ENCODE measurements around the gene FHIT. TPM values are rescaled to one million over a fixed set of nuclear protein-coding genes. Genes with fewer than 3 reads are reported as not detected.

The FHIT gene
- total and polyA plus RNA-seq, 10 of the 15 experiments (the other 5 are each of a cell fraction or from before 2014, with no cell fraction given), result 4.2 to 14.9 (median 9.4) TPM

DNA sequence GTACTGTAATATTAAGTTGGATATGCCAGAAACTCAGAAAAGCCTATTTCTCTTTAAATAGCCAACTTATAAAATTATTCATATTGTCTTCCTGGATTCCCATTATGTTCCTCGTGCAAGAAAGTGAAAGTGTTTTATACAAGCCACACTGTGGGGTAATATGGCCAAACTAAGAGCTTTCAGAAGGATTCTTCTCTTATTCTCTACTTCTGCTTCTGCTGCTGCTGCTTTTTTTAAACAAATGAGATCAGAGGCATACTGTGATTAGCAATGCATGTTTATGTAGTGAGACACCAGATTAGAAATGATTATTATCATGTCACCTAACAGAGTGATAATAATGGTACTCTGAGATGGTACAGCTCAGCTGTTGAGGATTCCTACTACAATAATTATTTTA is 1174.9 kb downstream of the FHIT start (continued):
- TF ChIP-seq, protein P1, sequence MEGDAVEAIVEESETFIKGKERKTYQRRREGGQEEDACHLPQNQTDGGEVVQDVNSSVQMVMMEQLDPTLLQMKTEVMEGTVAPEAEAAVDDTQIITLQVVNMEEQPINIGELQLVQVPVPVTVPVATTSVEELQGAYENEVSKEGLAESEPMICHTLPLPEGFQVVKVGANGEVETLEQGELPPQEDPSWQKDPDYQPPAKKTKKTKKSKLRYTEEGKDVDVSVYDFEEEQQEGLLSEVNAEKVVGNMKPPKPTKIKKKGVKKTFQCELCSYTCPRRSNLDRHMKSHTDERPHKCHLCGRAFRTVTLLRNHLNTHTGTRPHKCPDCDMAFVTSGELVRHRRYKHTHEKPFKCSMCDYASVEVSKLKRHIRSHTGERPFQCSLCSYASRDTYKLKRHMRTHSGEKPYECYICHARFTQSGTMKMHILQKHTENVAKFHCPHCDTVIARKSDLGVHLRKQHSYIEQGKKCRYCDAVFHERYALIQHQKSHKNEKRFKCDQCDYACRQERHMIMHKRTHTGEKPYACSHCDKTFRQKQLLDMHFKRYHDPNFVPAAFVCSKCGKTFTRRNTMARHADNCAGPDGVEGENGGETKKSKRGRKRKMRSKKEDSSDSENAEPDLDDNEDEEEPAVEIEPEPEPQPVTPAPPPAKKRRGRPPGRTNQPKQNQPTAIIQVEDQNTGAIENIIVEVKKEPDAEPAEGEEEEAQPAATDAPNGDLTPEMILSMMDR (IDR thresholded peaks at IDR 0.05 in 2 of 3, conservative IDR thresholded peaks at IDR 0.05 in 1 of 3; ENCODE audit: control insufficient read depth in 2 of 3, extremely low read depth in 1 of 3, insufficient read depth in 1 of 3, low read depth in 3 of 3, low read length in 3 of 3), result no peak
- no peak for TF ChIP-seq STAT3 (IDR thresholded peaks at IDR 0.05; ENCODE audit: low read depth, low read length)
- TF ChIP-seq, protein P2, sequence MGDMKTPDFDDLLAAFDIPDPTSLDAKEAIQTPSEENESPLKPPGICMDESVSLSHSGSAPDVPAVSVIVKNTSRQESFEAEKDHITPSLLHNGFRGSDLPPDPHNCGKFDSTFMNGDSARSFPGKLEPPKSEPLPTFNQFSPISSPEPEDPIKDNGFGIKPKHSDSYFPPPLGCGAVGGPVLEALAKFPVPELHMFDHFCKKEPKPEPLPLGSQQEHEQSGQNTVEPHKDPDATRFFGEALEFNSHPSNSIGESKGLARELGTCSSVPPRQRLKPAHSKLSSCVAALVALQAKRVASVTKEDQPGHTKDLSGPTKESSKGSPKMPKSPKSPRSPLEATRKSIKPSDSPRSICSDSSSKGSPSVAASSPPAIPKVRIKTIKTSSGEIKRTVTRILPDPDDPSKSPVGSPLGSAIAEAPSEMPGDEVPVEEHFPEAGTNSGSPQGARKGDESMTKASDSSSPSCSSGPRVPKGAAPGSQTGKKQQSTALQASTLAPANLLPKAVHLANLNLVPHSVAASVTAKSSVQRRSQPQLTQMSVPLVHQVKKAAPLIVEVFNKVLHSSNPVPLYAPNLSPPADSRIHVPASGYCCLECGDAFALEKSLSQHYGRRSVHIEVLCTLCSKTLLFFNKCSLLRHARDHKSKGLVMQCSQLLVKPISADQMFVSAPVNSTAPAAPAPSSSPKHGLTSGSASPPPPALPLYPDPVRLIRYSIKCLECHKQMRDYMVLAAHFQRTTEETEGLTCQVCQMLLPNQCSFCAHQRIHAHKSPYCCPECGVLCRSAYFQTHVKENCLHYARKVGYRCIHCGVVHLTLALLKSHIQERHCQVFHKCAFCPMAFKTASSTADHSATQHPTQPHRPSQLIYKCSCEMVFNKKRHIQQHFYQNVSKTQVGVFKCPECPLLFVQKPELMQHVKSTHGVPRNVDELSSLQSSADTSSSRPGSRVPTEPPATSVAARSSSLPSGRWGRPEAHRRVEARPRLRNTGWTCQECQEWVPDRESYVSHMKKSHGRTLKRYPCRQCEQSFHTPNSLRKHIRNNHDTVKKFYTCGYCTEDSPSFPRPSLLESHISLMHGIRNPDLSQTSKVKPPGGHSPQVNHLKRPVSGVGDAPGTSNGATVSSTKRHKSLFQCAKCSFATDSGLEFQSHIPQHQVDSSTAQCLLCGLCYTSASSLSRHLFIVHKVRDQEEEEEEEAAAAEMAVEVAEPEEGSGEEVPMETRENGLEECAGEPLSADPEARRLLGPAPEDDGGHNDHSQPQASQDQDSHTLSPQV (IDR thresholded peaks at IDR 0.05), result no peak

DNA sequence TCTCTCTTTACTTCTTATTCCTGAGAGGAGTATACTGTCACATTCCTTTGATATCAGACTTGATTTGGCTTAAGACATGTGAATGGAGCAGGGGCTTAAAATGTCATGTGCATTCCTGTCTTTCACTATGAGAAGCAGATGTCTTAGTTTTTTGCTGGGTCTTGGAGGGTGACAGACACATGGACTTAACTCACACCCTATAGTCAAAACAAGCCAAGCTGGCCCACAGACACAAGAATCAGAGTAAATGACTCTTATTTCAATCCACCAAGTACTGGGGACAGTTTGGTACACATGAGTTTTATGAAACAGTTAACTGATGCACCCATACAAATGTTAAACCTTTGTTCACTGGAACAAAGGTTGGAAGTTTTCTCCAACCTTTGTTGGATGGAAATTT is 1177.3 kb downstream of the FHIT start:
- H3K4me3 ChIP-seq, result no peak overlapping the region
- H3K27ac ChIP-seq (ENCODE audit: control insufficient read depth, insufficient read depth), result no peak overlapping the region
- ChIA-PET SMC1A (ENCODE audit: uncharacterized antibody, unreplicated experiment) (interaction anchor here (0.6 kb wide), 1 partner anchor 14 kb away, joined by 3 read pairs; no protein-coding TSS in a partner anchor), RAD21 (ENCODE audit: unreplicated experiment) (no interaction called here), CTCF (interaction anchor here (1.2 kb wide), 1 partner anchor 10 kb away, joined by 3 read pairs; no protein-coding TSS in a partner anchor), POLR2A (no interaction called here)
- H3K4me1 ChIP-seq (ENCODE audit: control insufficient read depth, insufficient read depth, low read length), result no peaks in the 10 kb centered on the region
- no peaks in the 10 kb centered on the region for H3K9me3 ChIP-seq (replicated peaks; ENCODE audit: control insufficient read depth, insufficient read depth, low read length)
- no peak overlapping the region for H3K4me2 ChIP-seq (ENCODE audit: control insufficient read depth, insufficient read depth)
- H3K36me3 ChIP-seq (ENCODE audit: control insufficient read depth in 2 of 2, insufficient read depth in 2 of 2, low read length in 1 of 2), result no peaks in the 10 kb centered on the region
- in situ Hi-C loops (cut with MboI) (no loop called here), intact Hi-C loops (cut with micrococcal nuclease; ENCODE audit: unreplicated experiment) (no loop called here)
- DNase-seq (ENCODE audit: low read depth, low spot score) (no peak), FAIRE-seq (no peak), ATAC-seq (no peak)
- H2AFZ ChIP-seq (ENCODE audit: control insufficient read depth, low read depth, low read length), result no peak overlapping the region
- H3K9ac ChIP-seq (ENCODE audit: control insufficient read depth, insufficient read depth, low read length), result no peak overlapping the region
- no peaks in the 10 kb centered on the region for H4K20me1 ChIP-seq (ENCODE audit: control insufficient read depth, insufficient read depth)
- H3K79me2 ChIP-seq (ENCODE audit: control insufficient read depth, insufficient read depth, low read length), result no peaks in the 10 kb centered on the region
- no peaks in the 10 kb centered on the region for H3K27me3 ChIP-seq (replicated peaks in 1 of 2; ENCODE audit: control insufficient read depth in 2 of 2, insufficient read depth in 2 of 2, low read length in 1 of 2)
- TF ChIP-seq, protein P3, sequence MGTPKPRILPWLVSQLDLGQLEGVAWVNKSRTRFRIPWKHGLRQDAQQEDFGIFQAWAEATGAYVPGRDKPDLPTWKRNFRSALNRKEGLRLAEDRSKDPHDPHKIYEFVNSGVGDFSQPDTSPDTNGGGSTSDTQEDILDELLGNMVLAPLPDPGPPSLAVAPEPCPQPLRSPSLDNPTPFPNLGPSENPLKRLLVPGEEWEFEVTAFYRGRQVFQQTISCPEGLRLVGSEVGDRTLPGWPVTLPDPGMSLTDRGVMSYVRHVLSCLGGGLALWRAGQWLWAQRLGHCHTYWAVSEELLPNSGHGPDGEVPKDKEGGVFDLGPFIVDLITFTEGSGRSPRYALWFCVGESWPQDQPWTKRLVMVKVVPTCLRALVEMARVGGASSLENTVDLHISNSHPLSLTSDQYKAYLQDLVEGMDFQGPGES (IDR thresholded peaks at IDR 0.05), result no peak
- no peak for TF ChIP-seq LARP7 (IDR thresholded peaks at IDR 0.05)
- TF ChIP-seq NR2C2 (IDR thresholded peaks at IDR 0.05; ENCODE audit: borderline replicate concordance, control insufficient read depth, insufficient read length, low read depth), result no peak
- BruUV-seq (replicated peaks), result no TSS peak
